ENCODE measurements around the gene TNFRSF8. TPM values are rescaled to one million over a fixed set of nuclear protein-coding genes. Genes with fewer than 3 reads are reported as not detected.
A peak's percentile ranks its signal among the peaks of the same experiment; 100 is the strongest.

TNFRSF8 gene
- total RNA-seq, 1 donor = 0.73 TPM

DNA sequence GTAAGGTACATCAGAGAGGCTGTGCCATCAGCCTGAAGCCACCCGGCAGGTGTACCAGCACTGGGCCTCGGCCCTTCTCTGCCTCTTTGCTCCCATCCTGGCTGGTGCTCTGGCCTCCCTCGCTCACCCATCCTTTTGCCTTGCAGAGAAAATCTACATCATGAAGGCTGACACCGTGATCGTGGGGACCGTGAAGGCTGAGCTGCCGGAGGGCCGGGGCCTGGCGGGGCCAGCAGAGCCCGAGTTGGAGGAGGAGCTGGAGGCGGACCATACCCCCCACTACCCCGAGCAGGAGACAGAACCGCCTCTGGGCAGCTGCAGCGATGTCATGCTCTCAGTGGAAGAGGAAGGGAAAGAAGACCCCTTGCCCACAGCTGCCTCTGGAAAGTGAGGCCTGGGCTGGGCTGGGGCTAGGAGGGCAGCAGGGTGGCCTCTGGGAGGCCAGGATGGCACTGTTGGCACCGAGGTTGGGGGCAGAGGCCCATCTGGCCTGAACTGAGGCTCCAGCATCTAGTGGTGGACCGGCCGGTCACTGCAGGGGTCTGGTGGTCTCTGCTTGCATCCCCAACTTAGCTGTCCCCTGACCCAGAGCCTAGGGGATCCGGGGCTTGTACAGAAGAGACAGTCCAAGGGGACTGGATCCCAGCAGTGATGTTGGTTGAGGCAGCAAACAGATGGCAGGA lies 79.2 kb downstream of the TNFRSF8 start:
- Histone ChIP-seq H3K27me3 (ENCODE audit: insufficient read depth, low read length) (no peaks in the 10 kb centered on the region), H3K4me1 (ENCODE audit: insufficient read depth, low read length) (peaks cover 79% of the 10 kb centered on the region), H3K9me3 (ENCODE audit: low read depth, low read length) (no peaks in the 10 kb centered on the region), H3K4me3 (ENCODE audit: low read length) (no peak overlapping the region)

DNA sequence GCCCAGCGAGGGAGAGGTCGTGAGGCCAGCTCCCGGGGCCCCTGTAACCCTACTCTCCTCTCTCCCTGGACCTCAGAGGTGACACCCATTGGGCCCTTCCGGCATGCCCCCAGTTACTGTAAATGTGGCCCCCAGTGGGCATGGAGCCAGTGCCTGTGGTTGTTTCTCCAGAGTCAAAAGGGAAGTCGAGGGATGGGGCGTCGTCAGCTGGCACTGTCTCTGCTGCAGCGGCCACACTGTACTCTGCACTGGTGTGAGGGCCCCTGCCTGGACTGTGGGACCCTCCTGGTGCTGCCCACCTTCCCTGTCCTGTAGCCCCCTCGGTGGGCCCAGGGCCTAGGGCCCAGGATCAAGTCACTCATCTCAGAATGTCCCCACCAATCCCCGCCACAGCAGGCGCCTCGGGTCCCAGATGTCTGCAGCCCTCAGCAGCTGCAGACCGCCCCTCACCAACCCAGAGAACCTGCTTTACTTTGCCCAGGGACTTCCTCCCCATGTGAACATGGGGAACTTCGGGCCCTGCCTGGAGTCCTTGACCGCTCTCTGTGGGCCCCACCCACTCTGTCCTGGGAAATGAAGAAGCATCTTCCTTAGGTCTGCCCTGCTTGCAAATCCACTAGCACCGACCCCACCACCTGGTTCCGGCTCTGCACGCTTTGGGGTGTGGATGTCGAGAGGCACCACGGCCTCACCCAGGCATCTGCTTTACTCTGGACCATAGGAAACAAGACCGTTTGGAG lies 80.0 kb downstream of the TNFRSF8 start:
- no peaks in the 10 kb centered on the region for H3K9me3 ChIP-seq (ENCODE audit: low read depth, low read length)
- no peaks in the 10 kb centered on the region for H3K27me3 ChIP-seq (ENCODE audit: insufficient read depth, low read length)
- no peak overlapping the region for H3K4me3 ChIP-seq (ENCODE audit: low read length)
- peaks cover 87% of the 10 kb centered on the region for H3K4me1 ChIP-seq (ENCODE audit: insufficient read depth, low read length)

DNA sequence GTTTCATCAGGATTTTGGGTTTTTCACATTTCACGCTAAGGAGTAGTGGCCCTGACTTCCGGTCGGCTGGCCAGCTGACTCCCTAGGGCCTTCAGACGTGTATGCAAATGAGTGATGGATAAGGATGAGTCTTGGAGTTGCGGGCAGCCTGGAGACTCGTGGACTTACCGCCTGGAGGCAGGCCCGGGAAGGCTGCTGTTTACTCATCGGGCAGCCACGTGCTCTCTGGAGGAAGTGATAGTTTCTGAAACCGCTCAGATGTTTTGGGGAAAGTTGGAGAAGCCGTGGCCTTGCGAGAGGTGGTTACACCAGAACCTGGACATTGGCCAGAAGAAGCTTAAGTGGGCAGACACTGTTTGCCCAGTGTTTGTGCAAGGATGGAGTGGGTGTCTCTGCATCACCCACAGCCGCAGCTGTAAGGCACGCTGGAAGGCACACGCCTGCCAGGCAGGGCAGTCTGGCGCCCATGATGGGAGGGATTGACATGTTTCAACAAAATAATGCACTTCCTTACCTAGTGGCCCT lies 80.6 kb downstream of the TNFRSF8 start:
- H3K4me1 ChIP-seq (ENCODE audit: insufficient read depth, low read length) = peaks cover 93% of the 10 kb centered on the region
- H3K4me3 ChIP-seq (ENCODE audit: low read length) = no peak overlapping the region
- H3K9me3 ChIP-seq (ENCODE audit: low read depth, low read length) = no peaks in the 10 kb centered on the region
- H3K27me3 ChIP-seq (ENCODE audit: insufficient read depth, low read length) = no peaks in the 10 kb centered on the region

DNA sequence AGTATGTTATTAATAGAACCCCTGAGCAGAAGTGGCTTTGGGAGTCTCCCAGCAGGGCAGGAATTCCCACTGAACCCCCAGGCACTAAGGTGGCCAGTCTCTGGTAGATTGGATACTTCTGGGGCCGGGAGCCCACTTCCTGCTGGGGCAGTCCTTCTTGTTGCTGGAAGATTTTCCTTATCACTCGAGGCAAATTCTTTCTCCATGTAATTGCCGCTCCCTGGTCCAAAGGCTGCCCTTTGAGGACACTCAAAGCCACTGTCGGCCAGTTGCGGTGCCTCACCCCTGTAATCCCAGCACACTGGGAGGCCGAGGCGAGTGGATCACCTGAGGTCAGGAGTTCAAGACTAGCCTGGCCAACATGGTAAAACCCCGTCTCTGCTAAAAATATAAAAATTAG lies 81.1 kb downstream of the TNFRSF8 start:
- Histone ChIP-seq H3K4me3 (ENCODE audit: low read length) (no peak overlapping the region), H3K4me1 (ENCODE audit: insufficient read depth, low read length) (peaks cover 99% of the 10 kb centered on the region), H3K9me3 (ENCODE audit: low read depth, low read length) (no peaks in the 10 kb centered on the region)

DNA sequence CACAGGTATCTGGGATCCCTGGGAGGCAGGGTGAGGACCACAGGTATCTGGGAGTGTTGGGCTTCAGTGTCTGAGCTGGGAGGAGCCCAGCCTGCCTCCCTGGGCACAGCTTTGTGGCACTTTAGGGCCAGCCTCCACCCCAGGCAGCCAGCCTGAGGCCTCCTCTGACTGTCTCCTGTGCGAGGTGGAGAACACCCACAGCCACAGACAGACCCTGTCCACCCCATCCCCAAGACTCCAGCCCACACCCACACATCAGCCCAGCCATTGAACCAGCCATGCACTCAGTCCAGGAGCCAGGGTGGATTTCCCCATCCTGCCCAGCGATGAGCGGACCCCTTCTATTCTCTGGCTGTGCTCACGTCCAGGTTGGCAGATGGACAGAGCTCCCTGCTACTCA lies 81.9 kb downstream of the TNFRSF8 start:
- Histone ChIP-seq H3K4me3 (ENCODE audit: low read length) (no peak overlapping the region), H3K27me3 (ENCODE audit: insufficient read depth, low read length) (no peaks in the 10 kb centered on the region), H3K9me3 (ENCODE audit: low read depth, low read length) (no peaks in the 10 kb centered on the region)

More for the DNA sequence above, 81.1 kb downstream of the TNFRSF8 start:
- H3K27me3 ChIP-seq (ENCODE audit: insufficient read depth, low read length) = no peaks in the 10 kb centered on the region

DNA sequence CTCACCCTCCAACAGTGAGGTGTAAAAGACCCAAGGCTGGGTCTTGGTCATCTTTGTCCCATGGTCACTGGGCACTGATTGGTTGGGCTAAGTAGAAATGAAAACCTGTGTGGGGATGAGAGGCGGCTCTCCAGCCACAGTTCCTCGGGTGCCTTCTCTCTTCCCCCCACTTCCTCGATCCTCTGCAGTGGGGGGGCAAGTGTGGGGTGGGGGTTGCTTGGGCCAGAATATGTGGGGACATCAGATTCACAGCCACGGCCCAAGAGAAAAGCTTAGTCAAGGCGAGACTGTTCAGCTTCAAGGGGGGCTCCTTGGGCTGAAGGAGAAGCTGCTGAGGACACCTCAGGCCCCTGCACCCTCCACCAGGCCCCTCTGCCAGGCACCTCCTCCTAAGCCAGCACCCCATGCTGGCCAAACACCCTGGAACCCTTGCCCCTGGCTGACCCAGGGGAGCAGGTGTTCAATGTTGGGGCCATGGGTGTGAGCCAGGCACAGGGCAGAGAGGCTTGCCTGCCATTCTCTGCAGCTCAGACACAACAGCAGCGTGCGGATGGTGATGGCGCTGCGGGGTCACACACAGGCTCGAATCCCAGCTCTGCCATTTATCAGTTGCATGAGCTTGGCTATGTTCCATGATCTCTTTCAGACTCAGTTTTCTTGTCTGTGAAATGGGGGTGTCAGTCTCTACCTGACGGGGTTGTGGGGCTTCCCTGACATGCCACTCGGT lies 82.7 kb downstream of the TNFRSF8 start:
- Histone ChIP-seq H3K4me3 (ENCODE audit: low read length) (no peak overlapping the region), H3K9me3 (ENCODE audit: low read depth, low read length) (no peaks in the 10 kb centered on the region), H3K27me3 (ENCODE audit: insufficient read depth, low read length) (no peaks in the 10 kb centered on the region), H3K4me1 (ENCODE audit: insufficient read depth, low read length) (peaks cover 100% of the 10 kb centered on the region)

More for the DNA sequence above, 81.9 kb downstream of the TNFRSF8 start:
- H3K4me1 ChIP-seq (ENCODE audit: insufficient read depth, low read length) = peaks cover 100% of the 10 kb centered on the region

DNA sequence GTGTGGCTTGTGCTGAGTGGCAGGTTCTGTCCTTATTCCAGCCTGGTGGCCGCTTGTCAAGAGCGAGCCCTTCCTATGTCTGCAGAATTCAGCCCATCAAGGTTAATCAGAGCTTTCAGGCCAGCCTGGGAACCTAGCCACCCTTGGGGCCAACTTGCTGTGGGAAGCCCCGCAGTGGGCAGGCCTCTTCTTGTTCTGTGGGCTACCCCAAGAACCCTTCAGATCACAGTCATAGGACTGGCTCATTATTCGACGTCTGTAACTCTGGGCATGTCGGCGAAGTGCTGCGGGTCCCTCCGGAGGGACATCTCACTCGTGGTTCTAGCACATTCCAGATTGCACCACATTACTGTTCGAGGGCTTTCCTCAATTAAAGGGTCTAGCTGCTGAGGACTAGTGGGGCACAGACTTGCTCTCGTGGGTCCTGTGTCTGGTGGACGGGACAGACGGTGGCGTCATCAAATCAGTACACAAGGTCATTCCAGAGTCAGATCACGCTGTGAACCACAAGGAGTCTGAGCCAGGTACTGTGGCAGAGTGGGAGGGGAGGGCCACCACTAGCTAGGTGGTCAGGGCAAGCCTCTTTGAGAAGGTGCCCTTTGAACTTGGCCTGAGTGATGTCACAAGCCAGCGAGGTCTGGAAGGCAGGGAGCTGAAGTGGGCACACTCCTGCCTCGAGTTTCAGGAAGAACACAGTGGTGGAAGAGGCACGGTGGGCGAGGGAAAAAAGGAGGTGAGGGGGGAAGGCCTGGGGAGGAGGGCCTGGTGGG lies 83.4 kb downstream of the TNFRSF8 start:
- Histone ChIP-seq H3K27me3 (ENCODE audit: insufficient read depth, low read length) (no peaks in the 10 kb centered on the region), H3K9me3 (ENCODE audit: low read depth, low read length) (no peaks in the 10 kb centered on the region), H3K4me3 (ENCODE audit: low read length) (no peak overlapping the region), H3K4me1 (ENCODE audit: insufficient read depth, low read length) (peaks cover 100% of the 10 kb centered on the region)

DNA sequence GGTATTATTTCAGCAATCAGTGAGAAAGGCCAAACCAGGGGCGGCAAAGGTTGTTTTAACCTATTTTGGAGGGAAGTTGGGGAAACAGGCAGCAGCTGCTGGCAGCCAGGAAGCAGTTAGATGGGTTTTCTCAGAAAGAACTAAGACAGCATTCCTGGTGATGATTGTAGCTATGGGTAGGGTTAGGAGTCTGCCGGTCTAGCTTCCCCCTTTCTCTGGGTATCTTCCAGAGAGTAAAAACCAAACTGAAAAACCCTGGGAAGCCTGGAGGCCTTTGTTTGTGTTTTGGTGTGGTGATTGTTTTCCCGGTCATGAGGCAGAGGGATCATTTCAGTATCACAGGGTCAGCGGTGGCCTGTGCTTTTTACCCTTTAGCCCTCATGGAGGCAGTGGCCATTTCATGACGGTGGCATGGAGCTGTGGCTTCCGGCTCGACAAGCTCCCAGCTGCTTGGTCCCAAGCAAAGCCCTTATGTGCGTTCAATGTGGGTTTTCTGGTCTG lies 84.1 kb downstream of the TNFRSF8 start:
- H3K27me3 ChIP-seq (ENCODE audit: insufficient read depth, low read length) = no peaks in the 10 kb centered on the region
- H3K9me3 ChIP-seq (ENCODE audit: low read depth, low read length) = no peaks in the 10 kb centered on the region
- peaks cover 100% of the 10 kb centered on the region for H3K4me1 ChIP-seq (ENCODE audit: insufficient read depth, low read length)
- H3K4me3 ChIP-seq (ENCODE audit: low read length) = no peak overlapping the region

DNA sequence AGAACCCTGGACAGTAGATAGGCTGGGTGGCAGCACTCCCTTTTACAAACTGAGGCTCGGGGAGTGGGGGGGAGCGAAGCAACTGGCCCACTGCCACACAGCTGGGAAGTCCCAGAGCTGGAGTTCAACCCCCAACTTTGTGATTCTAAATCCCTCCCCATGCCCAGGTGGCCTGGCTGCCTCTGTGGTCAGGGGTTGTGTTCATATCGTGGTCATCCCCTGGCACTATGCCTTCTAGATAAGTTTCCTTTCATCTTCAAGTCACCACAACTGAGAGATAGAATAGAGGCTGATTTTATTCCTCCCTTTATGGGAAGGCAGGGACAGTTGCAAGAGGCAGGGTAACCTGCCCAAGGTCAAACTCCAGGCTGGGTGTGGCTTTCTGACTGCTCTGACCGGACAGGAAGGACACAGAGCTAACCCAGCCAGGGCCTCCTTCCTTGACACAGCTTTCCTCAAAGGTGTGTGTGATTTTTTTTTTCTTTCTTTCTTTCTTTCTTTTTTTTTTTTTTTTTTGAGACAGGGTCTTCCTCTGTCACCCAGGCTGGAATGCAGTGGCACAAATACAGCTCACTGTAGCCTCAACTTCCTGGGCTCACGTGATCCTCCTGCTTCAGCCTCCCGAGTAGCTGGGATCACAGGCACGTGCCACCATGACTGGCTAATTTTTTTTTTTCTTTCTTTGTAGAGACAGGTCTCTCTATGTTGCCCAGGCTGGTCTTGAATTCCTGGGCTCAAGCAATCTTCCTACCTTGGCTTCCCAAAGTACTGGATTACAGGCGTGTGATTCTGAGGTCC lies 85.3 kb downstream of the TNFRSF8 start:
- Histone ChIP-seq H3K9me3 (ENCODE audit: low read depth, low read length) (no peaks in the 10 kb centered on the region), H3K4me1 (ENCODE audit: insufficient read depth, low read length) (peaks cover 100% of the 10 kb centered on the region), H3K27me3 (ENCODE audit: insufficient read depth, low read length) (no peaks in the 10 kb centered on the region), H3K4me3 (ENCODE audit: low read length) (no peak overlapping the region)

DNA sequence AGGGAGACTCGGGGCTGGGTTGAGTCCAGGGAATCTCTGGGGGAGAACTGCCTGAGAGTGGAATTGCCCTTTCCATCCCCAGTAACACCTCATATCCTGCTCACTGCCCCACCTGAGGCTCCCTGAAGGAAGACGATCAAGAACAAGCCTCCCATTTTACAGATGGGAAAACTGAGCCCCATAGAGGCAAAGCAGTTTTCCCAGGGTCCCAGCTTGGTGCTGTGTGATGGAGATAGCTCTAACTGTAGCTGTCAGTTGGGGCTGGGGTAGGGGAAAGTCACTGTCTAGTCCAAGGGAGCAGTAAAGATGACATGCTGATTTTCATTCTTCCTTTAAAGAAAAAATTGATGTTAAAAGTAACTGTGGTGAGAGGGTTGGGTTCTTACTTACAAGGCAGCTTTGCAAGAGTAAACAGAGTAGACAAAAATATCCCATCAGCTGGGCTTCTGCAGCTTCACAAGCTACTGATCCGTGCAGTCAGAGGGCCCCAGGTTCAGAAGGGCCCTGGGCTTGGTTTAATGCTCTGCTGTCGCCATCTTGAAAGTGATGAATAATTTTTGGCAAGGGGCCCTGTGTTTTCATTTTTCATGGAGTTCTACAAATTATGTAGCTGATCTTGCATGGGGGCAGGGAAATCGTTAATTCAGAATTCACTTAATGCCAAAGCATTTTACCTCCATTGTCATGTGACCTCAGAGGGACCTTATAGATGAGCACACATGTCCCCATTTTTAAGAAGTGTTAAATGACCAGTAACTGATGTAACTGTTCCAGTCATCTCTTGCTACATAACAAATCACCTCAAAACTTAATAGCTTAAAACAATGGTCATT lies 86.1 kb downstream of the TNFRSF8 start:
- Histone ChIP-seq H3K27me3 (ENCODE audit: insufficient read depth, low read length) (no peaks in the 10 kb centered on the region), H3K4me1 (ENCODE audit: insufficient read depth, low read length) (peaks cover 100% of the 10 kb centered on the region), H3K4me3 (ENCODE audit: low read length) (no peak overlapping the region), H3K9me3 (ENCODE audit: low read depth, low read length) (no peaks in the 10 kb centered on the region)

DNA sequence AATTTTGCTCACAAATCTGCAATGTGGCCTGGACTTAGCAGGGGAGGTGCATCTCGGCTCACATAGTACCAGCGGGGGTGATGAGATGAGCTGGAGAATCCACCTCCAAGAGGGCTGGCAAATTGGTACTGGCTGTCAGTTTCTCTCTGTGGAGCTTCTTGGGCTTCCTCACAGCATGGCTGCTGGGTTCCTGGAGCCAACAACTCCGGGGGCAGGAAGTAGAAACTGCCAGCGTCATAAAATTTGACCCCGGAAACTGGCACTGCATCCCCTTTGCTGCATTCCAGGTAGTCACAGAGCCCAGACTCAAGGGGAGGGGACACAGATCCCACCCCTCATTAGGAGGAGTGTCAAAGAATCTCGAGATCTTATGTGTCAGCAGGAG lies 86.7 kb downstream of the TNFRSF8 start:
- no peaks in the 10 kb centered on the region for H3K9me3 ChIP-seq (ENCODE audit: low read depth, low read length)
- no peak overlapping the region for H3K4me3 ChIP-seq (ENCODE audit: low read length)
- H3K4me1 ChIP-seq (ENCODE audit: insufficient read depth, low read length) = peaks cover 98% of the 10 kb centered on the region
- H3K27me3 ChIP-seq (ENCODE audit: insufficient read depth, low read length) = no peaks in the 10 kb centered on the region

DNA sequence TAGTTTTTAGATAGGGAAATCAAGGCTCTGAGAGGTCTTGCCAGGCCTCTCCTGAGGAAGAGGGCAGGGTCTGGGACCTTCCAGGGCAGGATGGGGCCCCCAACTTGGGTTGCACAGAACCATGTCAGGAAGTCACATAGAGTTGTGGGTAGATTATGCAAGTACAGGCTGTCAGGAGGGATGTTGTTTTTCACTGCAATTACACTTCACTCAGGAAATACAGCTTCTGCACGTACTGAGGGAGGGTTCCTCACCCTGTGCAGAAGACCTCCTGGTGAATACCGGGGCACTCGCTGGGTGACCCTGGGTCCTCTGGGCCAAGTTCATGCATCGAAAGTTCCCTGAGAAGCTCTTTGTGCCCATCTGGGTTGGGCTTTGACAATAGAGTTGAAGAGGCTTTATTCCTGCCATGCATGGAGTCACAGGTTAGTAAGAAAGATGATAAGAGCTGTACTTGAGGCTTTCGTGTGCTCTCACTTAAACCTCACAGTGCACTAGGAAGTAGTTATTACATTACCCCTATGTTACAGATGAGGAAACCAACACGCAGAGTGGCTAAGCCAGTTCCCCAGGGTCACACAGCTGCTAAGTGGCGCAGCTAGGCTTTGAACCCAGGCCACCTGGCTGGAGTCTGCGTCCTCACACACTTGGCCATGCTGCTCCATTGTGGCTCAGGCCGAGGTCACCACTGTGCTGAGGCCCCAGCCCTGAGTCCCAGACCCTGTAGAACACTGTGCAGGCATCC lies 87.5 kb downstream of the TNFRSF8 start:
- Histone ChIP-seq H3K27me3 (ENCODE audit: insufficient read depth, low read length) (no peaks in the 10 kb centered on the region), H3K4me3 (ENCODE audit: low read length) (peak overlapping the region; percentile 0), H3K4me1 (ENCODE audit: insufficient read depth, low read length) (peaks cover 98% of the 10 kb centered on the region), H3K9me3 (ENCODE audit: low read depth, low read length) (no peaks in the 10 kb centered on the region)

DNA sequence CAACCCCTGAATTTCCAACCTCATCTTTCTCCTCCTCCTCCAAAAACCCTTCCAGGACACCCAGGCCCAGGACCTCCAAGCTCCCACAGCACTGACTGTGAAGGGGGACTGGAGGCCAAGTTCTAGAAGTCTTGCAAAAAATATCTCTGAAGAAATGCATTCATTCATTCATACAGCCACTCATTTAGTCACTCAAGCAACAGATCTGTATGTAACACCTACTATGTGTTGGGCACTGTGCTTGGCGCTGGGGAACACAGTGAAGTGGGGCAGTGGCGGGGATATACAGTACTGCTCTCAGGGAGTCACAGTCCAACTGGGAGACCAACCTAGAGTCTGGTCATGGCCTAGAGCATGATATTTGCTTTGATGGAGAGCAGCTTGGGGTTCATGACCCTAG lies 88.4 kb downstream of the TNFRSF8 start:
- Histone ChIP-seq H3K27me3 (ENCODE audit: insufficient read depth, low read length) (no peaks in the 10 kb centered on the region), H3K4me1 (ENCODE audit: insufficient read depth, low read length) (peaks cover 92% of the 10 kb centered on the region), H3K9me3 (ENCODE audit: low read depth, low read length) (no peaks in the 10 kb centered on the region), H3K4me3 (ENCODE audit: low read length) (no peak overlapping the region)
